ENCODE results near the gene GALK2. TPM values are rescaled to one million over a fixed set of nuclear protein-coding genes. Genes with fewer than 3 reads are reported as not detected.

The GALK2 gene
- total and polyA plus RNA-seq, 2 of the 8 experiments (the other 6 are each of a cell fraction or from before 2014, with no cell fraction given), result 8.7 to 16.1 TPM

- no peak overlapping the region for H4K8ac ChIP-seq (ENCODE audit: extremely low read depth, insufficient read depth, low read length)
- no peak overlapping the region for H3K4me2 ChIP-seq (ENCODE audit: insufficient read depth in 1 of 2, low read depth in 2 of 2, low read length in 2 of 2)
- H3K4me3 ChIP-seq (ENCODE audit: extremely low read depth in 1 of 4, insufficient read depth in 2 of 4, low read depth in 3 of 4, low read length in 4 of 4), result no peak overlapping the region
- no peak overlapping the region for H3K23ac ChIP-seq (ENCODE audit: insufficient read length)
- H3K27ac ChIP-seq (ENCODE audit: low read depth, low read length), result no peak overlapping the region
- no peak overlapping the region for H3K4ac ChIP-seq (replicated peaks; ENCODE audit: insufficient read length, low read depth, low read length)
- H3K9me3 ChIP-seq (ENCODE audit: insufficient read depth in 2 of 2, low read depth in 1 of 2, low read length in 1 of 2), result no peaks in the 10 kb centered on the region
- no peaks in the 10 kb centered on the region for H3K36me3 ChIP-seq (ENCODE audit: control insufficient read depth in 2 of 4, insufficient read depth in 4 of 4, low read length in 3 of 4)
- H3K79me1 ChIP-seq (ENCODE audit: low read depth, low read length), result no peaks in the 10 kb centered on the region
- no peak overlapping the region for H2BK20ac ChIP-seq (ENCODE audit: low read length)
- POLR2A ChIA-PET (ENCODE audit: partially characterized antibody), result no interaction called here
- H2BK120ac ChIP-seq (replicated peaks; ENCODE audit: low read depth, low read length), result no peak overlapping the region
- no peaks in the 10 kb centered on the region for H3K27me3 ChIP-seq (replicated peaks in 1 of 4; ENCODE audit: control insufficient read depth in 3 of 4, extremely low read depth in 1 of 4, insufficient read depth in 3 of 4, low read length in 3 of 4)
- no peak overlapping the region for H4K91ac ChIP-seq (replicated peaks; ENCODE audit: insufficient read length, low read length)
- FAIRE-seq (no peak), DNase-seq (ENCODE audit: low read depth in 1 of 2, low spot score in 2 of 2) (no peak)
- no peak overlapping the region for H3K56ac ChIP-seq (replicated peaks; ENCODE audit: insufficient read length, low read depth, low read length)
- peaks cover 0 to 20% of the 10 kb centered on the region in 2 experiments; a peak in 1 of 4 replicates for H3K79me2 ChIP-seq (ENCODE audit: control insufficient read depth in 1 of 2, insufficient read depth in 2 of 2, low read length in 2 of 2)
- no peaks in the 10 kb centered on the region for H4K20me1 ChIP-seq (replicated peaks in 1 of 2; ENCODE audit: control insufficient read depth in 1 of 2, insufficient read depth in 2 of 2, low read length in 2 of 2)
- CTCF ChIA-PET (ENCODE audit: partially characterized antibody), result no interaction called here
- no peak overlapping the region for H2BK12ac ChIP-seq (ENCODE audit: low read depth, low read length)
- H3K14ac ChIP-seq (ENCODE audit: insufficient read length), result no peak overlapping the region
- no peak overlapping the region for H2AK5ac ChIP-seq (ENCODE audit: low read depth, low read length)
- peaks cover 4 to 11% (median 9%) of the 10 kb centered on the region in 4 experiments; a peak in 6 of 7 replicates for H3K4me1 ChIP-seq (replicated peaks in 1 of 4; ENCODE audit: control insufficient read depth in 3 of 4, insufficient read depth in 4 of 4, low read length in 3 of 4)
- H4K5ac ChIP-seq (ENCODE audit: insufficient read length, low read depth, low read length), result no peak overlapping the region
- 87% methylated on average over 2 of the region's 2 CpGs; no CpG with 5 or more reads in 1 of the 2 experiments for WGBS, 2 experiments (ENCODE audit: extremely low coverage in 1 of 2, insufficient coverage in 1 of 2, insufficient read length in 1 of 2, insufficient replicate concordance in 2 of 2, low coverage in 1 of 2, low lambda C conversion rate in 2 of 2, missing lambda C conversion rate in 1 of 2)
- no peak overlapping the region for H3K18ac ChIP-seq (ENCODE audit: extremely low read depth, low read length)
- no peak overlapping the region for H2AFZ ChIP-seq (ENCODE audit: low read length)
- no peak overlapping the region for H3K9ac ChIP-seq (replicated peaks in 1 of 4; ENCODE audit: extremely low read depth in 1 of 4, low read depth in 3 of 4, low read length in 3 of 4)
- no peak overlapping the region for H2BK15ac ChIP-seq (ENCODE audit: low read length)
- no peak overlapping the region for H2BK5ac ChIP-seq (ENCODE audit: low read depth, low read length)
- no peaks in the 10 kb centered on the region for H3K23me2 ChIP-seq (ENCODE audit: low read depth, low read length)
These were observed 19.6 kb downstream of the GALK2 start for GRCh38 chr15:49189631-49190030.

Measured in H1 (cell line).